22Rv1 (cell line): ENCODE measurements around the gene KIRREL3.

Experiments
- CTCF ChIP-seq: fragments of 450-650 bp; IDR thresholded peaks from 2 replicates; pipeline ENCODE4 v1.5.1; 2017; ENCODE audit warnings: mild to moderate bottlenecking
- ZFX ChIP-seq: fragments of 450-650 bp; IDR thresholded peaks from 2 replicates; pipeline ENCODE4 v1.6.1; 2017; ENCODE audit warnings: antibody characterized with exemption, borderline replicate concordance

DNA sequence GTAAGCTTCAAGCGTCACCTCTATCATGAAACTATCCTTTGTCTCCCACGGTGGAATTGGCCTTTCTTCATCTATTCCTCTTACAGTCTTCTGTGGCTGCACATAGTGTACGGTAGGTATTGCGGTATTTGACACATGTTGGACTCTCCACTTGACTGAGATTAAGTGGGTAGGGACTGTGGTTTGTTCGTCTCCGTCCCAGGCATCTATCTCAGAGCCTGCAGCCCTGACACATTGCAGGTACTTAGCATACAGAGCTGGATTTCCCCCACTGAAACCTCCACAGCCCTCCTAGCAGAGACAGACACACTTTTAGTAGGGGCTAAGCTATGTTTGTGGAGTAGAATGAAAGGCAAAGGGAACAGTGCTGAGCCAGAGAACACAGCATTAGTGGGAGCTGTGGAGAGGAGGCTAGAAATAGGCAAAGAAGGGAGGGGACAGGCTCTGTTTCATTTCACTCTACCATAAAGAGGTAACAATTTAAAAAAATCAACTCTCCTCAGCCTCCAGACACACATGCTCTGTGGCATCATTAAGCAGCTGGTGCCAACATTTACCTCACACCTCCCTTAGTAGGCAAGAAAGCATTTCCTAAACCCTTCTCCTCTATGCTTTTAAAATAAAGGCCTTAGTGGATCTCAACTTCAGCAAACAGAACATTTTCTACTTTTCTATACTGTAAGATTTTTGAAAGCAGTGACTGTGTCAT is 277.5 kb downstream of the KIRREL3 start:
- TF ChIP-seq CTCF (no peak), ZFX (no peak)
